ENCODE measurements around the gene PEX11B. TPM values are rescaled to one million over a fixed set of nuclear protein-coding genes. Genes with fewer than 3 reads are reported as not detected.

Gene PEX11B
- total RNA-seq, 4 donors from 2014 or later = 21.5 to 33.8 (median 27.1) TPM

- peak overlapping the region; percentile 66 to 98 (median 86) for H3K4me3 ChIP-seq
- DNase-seq = no peak
- H3K27me3 ChIP-seq = no peaks in the 10 kb centered on the region
- peak overlapping the region in 2 of 4 donors; percentile 85 to 89 for H3K27ac ChIP-seq
- no peak for TF ChIP-seq POLR2A (IDR thresholded peaks at IDR 0.05)
- no peak for TF ChIP-seq CTCF (IDR thresholded peaks at IDR 0.05)
- H3K9me3 ChIP-seq = no peaks in the 10 kb centered on the region
- H3K36me3 ChIP-seq = peaks cover 0 to 29% (median 0%) of the 10 kb centered on the region in 3 donors
- peaks cover 0 to 22% (median 15%) of the 10 kb centered on the region in 4 donors for H3K4me1 ChIP-seq
These were observed 922 bp downstream of the PEX11B start for GRCh38 chr1:145917595-145917994.

- DNase-seq = no peak
- Histone ChIP-seq H3K36me3 (peaks cover 0 to 37% (median 0%) of the 10 kb centered on the region in 3 donors), H3K9me3 (no peaks in the 10 kb centered on the region), H3K27me3 (no peaks in the 10 kb centered on the region), H3K27ac (no peak overlapping the region), H3K4me3 (no peak overlapping the region), H3K4me1 (peaks cover 0 to 22% (median 15%) of the 10 kb centered on the region in 4 donors)
- TF ChIP-seq CTCF (IDR thresholded peaks at IDR 0.05) (no peak), POLR2A (IDR thresholded peaks at IDR 0.05) (no peak)
These were observed 1.8 kb downstream of the PEX11B start for GRCh38 chr1:145916745-145917144.

- Histone ChIP-seq H3K27ac (no peak overlapping the region), H3K36me3 (peaks cover 0 to 50% (median 0%) of the 10 kb centered on the region in 3 donors), H3K4me3 (no peak overlapping the region), H3K9me3 (no peaks in the 10 kb centered on the region), H3K27me3 (no peaks in the 10 kb centered on the region), H3K4me1 (peaks cover 0 to 5% (median 0%) of the 10 kb centered on the region in 4 donors)
- TF ChIP-seq CTCF (IDR thresholded peaks at IDR 0.05) (no peak), POLR2A (IDR thresholded peaks at IDR 0.05) (no peak)
- no peak for DNase-seq
These were observed 6.3 kb downstream of the PEX11B start for GRCh38 chr1:145912128-145912641.

- Histone ChIP-seq H3K27ac (no peak overlapping the region), H3K9me3 (no peaks in the 10 kb centered on the region), H3K4me3 (no peak overlapping the region), H3K36me3 (peaks cover 0 to 24% (median 0%) of the 10 kb centered on the region in 3 donors), H3K27me3 (no peaks in the 10 kb centered on the region), H3K4me1 (no peaks in the 10 kb centered on the region)
- no peak for DNase-seq
- TF ChIP-seq POLR2A (IDR thresholded peaks at IDR 0.05) (no peak), CTCF (IDR thresholded peaks at IDR 0.05) (no peak)
These were observed 9.9 kb downstream of the PEX11B start for GRCh38 chr1:145908653-145909052.

GRCh38 chr1:145906954-145907753 is 11.4 kb downstream of the PEX11B start:
- TF ChIP-seq CTCF (IDR thresholded peaks at IDR 0.05) = no peak
- TF ChIP-seq POLR2A (IDR thresholded peaks at IDR 0.05) = no peak
- Histone ChIP-seq H3K27ac (no peak overlapping the region), H3K4me1 (no peaks in the 10 kb centered on the region), H3K27me3 (no peaks in the 10 kb centered on the region), H3K36me3 (peaks cover 0 to 18% (median 0%) of the 10 kb centered on the region in 3 donors), H3K4me3 (no peak overlapping the region), H3K9me3 (no peaks in the 10 kb centered on the region)
- no peak for DNase-seq

All from Peyer's patch (tissue), 4 donors.